ENCODE data around the gene SEPHS1.
A peak's percentile ranks its signal among the peaks of the same experiment; 100 is the strongest.
"Not testable (repeated sequence)": the region's sequence is repeated elsewhere in the genome, so short reads cannot be mapped to it uniquely, and the experiment has no call there.

SEPHS1 gene, protein sequence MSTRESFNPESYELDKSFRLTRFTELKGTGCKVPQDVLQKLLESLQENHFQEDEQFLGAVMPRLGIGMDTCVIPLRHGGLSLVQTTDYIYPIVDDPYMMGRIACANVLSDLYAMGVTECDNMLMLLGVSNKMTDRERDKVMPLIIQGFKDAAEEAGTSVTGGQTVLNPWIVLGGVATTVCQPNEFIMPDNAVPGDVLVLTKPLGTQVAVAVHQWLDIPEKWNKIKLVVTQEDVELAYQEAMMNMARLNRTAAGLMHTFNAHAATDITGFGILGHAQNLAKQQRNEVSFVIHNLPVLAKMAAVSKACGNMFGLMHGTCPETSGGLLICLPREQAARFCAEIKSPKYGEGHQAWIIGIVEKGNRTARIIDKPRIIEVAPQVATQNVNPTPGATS

DNA sequence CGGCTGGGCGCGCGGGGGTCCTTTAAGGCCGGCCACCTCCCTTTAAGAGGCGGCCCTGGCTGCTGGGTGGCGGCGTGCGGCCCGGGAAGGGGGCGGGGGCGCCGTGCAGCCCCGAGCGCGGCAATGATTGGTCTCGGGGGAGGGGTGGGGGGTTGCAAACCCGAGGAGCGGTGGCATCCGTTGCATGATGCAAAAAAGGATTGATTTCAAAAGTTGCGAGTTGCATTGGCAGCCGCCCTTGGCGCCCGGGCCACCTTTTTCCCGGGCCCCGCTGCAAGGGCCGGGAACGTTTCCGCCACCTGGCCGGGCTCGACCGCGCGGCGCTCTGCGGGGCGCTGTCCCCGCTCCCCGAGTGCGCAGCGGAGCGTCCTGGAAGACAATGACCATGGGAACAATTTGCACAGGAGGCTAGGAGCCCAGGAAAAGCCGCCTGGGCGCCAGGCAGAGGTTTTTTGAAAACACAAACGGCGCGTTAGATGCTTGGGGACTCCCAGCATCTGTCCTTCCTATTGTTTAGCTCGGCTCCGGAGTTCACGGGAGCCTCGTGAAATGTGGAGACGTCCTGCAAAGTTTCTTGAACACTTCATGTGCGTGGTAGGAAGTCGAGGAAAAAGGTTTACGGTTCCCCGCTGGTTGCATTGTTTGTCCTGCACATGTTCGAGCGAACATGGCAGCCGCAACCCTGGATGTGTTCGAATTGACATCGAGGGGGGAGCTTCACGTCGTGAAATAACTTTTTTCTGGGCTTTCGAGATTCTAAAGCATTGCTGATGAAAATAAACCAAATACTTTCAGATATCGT is at the start of gene SEPHS1:
TSS of gene SEPHS1 (minus strand) at position 78 of the 802 bp plus-strand sequence. CDS start 3,343 bp downstream, outside the sequence.
- DNase-seq (ENCODE audit: low read depth in 2 of 2): peak; percentile 39

DNA sequence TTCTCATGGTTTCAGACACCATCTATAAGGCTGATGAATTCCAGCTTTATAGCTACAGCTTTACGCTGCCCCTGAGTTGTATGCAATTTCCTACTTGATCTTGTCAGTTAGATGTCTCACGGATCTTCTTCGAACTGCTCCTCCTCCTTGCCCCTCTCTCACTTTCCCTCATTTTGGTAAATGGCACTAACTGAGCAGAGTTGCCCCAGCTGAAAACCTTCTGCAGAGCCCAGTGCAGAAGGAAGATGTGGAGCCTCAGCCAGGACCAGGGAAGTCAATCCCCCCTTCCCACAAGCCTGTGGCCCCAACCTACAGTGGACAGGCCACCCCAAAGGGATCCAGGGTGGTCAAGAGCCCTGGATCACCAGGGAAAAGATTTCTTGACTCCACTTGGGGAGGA is 49.0 kb upstream of the SEPHS1 start:
- DNase-seq (ENCODE audit: low read depth in 2 of 2): no peak

DNA sequence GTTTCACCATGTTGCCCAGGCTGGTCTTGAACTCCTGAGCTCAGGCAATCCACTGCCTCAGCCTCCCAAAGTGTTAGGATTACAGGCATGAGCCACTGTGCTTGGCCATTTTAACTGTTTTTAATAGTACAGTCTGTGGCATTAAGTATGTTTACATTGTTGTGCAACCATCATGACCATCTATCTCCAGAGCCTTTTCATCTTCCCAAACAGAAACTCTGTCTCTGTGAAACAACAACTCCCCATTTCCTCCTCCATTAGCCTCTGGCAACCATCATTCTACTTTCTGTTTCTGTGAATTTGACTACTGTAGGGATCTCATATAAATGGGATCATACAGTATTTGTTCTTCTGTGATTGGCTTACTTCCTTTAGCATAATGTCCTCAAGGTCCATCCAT is 48.3 kb upstream of the SEPHS1 start:
- no peak for DNase-seq (ENCODE audit: low read depth in 2 of 2)

DNA sequence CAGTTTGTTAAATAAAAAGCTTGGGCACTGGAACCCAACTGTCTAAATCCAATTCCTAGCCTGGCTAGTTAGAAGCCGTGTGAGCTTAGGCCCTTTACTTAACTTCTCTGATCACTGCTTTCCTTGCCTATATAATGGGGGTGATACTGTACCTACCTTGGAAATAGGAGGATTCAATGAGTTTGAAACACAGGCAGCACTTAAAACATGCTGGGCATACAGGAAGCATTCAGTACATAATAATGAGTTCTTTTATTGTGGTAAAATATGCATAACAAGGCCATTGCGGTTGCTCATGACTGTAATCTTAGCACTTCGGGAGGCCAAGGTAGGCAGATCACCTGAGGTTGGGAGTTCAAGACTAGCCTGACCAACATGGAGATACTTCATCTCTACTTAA is 47.4 kb upstream of the SEPHS1 start:
- DNase-seq (ENCODE audit: low read depth in 2 of 2): no peak

DNA sequence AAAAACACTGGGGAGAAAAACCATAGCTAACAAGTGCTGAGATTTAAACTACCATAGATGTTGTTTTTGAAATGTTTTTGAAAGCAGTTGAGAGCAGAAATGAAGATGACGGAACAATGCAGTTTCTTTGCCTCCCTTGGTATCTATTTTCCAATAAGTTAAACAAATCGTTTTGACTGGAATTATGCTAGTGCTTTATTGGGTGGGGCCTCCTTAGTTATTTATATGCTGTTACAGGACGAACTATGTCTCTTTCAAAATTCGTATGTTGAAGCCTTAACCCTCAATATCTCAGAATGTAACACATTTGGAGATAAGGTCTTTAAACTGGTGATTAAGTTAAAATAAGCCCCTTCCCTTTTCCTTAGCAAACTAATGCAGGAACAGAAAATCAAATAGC is 45.5 kb upstream of the SEPHS1 start:
- DNase-seq (ENCODE audit: low read depth in 2 of 2): no peak

DNA sequence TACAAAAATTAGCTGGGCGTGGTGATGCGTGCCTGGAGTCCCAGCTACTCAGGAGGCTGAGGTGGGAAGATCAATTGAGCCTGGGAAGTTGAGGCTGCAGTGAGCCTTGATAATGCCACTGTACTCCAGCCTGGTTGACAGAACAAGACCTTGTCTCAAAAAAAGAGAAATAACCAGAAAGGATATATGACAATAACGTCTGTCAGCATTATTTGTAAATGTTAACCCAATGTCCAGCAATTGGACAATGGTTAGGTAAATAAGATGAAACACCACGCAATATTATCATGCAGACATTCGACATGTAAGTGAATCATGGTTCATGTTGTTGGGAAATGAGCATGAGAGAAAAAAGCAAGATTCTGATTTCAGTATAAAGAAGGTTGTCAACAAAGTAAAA is 44.6 kb upstream of the SEPHS1 start:
- DNase-seq (ENCODE audit: low read depth in 2 of 2): no peak

DNA sequence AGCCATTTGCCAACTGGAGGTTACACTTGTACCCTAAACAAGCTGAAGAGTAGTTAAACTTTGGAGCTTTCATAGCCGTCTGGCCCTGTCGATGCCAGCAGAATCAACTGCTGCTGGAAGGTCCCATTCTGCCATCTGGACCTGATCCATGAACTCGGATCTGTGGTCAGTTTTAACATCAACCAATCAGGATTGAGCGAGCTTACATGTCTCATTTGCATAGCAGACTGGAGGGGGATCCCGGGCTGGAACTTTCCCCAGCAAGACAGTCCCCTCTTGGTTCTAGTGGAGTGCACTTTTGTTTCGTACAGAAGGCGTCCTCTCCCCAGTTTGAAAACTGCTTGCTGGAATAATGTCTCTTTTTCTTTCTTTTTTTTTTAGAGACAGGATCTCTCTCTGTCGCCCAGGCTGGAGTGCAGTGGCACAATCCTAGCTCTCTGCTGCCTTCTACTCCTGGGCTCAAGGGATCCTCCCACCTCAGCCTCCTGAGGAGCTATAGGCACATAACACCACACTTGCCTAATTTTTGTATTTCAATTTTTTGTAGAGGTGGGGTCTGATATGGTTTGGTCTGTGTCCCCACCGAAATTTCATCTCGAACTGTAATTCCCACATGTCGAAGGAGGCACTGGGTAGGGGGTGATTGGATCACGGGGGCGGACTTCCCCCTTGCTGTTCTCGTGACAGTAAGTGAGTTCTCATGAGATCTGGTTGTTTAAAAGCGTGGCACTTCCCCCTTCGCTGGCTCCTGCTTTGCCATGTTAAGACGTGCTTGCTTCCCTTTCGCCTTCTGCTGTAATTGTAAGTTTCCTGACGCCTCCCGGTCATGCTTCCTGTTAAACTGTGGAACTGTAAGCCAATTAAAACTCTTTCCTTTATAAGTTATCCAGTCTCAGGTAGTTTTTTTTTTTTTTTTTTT is 42.8 kb upstream of the SEPHS1 start:
- DNase-seq (ENCODE audit: low read depth in 2 of 2): no peak

DNA sequence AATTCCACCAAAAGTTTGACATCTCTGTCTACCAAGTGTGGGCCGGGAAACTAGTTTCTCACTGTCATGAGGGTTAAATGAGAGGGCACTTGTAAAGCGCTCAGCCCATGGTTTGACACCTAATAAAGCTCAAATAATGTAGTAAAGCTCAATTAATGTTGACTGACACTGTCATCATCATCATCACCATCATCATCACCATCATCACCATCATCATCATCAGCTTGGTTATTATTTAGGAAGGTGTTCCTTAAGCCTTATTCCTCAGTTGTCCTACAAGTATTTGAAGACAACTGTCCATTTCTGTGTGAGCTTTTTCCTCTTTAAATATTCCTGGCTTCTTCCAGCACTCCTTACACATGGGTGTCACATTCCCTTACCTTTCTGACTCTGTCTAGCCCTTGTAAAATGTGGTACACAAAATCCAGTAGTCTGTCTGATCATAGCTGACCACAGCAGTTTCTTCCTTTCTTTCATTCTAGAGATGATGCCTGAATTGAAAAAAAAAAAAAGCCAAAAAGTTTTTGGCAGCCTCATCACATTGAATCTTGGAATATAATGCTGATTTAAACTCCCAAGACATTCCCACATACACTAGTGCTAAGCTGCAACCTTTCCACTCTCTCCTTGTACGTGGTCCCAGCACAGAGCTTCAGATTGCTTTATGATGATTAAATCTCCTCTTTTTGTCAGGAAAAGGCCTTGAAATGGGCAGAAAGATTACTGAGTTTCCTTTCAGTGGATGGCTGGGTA is 40.6 kb upstream of the SEPHS1 start:
- DNase-seq (ENCODE audit: low read depth in 2 of 2): no peak

DNA sequence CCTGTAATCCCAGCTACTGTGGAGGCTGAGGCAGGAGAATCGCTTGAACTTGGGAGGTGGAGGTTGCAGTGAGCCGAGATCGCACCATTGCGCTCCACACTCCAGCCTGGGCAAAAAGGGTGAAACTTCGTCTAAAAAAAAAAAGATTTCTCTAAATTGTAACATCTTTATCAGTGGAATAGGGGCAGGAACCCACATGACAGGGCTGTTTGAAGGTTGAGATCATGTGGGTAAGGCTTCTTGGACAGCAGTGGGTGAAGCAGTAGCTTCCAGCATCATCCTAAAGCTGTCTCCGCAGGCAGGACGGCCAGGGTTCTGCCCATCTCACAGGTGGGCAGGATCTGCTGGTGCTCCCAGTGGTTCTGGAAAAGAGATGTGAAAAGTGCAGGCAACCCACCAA is 37.9 kb upstream of the SEPHS1 start:
- no peak for DNase-seq (ENCODE audit: low read depth in 2 of 2)

DNA sequence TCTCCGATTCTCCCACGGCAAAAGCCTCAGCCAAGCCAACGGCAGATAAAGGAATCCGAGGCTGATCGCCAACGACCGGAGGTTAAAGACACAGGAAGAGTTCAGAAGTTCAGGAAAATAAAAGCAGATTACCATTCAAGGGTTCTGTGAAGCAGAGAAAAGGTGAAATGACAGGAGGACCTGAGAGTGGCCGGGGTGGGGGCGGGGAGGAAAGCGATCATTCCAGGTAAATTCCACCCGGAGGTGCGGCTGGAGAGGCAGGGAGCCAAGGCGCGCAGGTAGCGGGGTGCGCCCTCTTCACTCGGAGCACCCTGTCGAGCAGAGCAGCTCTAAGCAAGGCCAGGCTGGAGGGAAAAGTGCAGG is 35.3 kb upstream of the SEPHS1 start:
- no peak for DNase-seq (ENCODE audit: low read depth in 2 of 2)

DNA sequence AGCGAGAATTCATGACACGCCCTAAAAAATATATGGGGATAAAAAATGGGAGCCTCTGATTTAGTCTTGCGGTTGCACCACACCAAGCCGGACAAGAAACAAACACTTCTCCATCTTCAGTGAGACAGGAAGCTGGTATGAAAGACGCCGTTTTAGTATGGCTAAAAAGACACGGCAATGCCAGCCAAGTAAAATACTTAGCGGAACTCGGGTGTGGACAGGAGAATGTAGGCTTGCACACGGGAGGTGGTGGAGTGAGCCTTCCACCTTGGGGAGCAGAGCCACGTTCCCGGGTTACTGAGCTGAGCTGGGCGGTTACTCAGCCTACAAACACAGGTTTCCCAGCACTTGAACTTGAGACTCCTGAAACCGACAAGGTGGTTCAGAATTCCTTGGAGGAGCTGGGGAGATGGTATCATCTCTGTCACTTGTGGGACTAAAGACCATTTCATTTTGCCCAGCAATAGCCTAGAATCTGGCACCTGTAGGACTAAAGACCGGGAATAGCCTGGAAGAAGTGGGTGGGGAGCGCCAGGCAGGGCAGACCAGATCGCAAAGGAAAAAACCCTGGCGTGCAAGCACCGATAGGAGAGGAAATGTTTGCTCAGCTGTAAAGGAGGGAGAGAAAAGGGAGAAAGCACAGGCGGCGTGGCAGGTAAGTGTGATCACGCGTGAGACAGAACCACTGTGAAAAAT is 34.8 kb upstream of the SEPHS1 start:
- DNase-seq (ENCODE audit: low read depth in 2 of 2): no peak

DNA sequence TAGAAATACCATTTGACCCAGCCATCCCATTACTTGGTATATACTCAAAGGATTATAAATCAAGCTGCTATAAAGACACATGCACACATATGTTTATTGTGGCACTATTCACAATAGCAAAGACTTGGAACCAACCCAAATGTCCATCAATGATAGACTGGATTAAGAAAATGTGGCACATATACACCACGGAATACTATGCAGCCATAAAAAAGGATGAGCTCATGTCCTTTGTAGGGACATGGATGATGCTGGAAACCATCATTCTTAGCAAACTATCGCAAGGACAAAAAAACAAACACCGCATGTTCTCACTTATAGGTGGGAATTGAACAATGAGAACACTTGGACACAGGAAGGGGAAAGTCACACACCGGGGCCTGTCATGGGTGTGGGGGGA is 31.0 kb upstream of the SEPHS1 start:
- not testable (repeated sequence) for DNase-seq (ENCODE audit: low read depth in 2 of 2)

DNA sequence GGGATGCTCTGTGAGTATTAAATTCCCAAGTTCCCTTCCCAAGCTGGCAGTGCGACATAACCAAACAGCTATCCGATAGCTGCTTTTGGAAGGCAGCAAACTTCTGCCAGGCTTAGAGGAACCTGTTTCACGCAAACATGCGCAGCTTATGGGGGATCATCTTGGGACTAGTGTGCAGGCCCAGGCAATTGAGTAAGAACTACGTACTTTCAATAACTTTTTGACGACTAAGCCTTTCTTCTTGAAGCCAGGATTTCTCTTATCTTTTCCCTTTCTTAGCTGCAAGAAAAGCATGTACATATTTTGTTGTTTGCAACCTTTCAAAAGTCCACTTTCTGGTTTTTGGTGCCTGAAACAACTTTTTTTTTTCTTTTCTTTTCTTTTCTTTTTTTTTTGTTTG is 28.7 kb upstream of the SEPHS1 start:
- DNase-seq (ENCODE audit: low read depth in 2 of 2): no peak

DNA sequence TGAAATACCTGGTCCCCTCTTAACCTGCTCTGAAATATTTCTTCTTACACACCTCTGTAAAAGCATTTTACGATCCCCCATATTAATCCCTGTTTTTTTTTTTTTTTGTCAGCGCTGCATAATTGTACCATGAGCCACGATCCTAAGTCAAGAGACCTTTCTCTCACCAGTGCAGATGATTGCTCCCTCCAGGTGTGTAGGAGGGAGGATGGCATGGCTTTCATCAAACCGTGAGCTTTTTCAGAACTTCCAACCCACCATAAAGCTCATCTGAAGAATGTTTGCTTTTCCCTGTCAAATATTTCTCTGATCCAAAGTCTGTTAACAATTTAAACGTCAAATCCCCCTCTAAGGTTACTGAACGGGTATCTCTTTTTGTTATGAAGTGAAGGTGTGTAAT is 28.2 kb upstream of the SEPHS1 start:
- no peak for DNase-seq (ENCODE audit: low read depth in 2 of 2)

DNA sequence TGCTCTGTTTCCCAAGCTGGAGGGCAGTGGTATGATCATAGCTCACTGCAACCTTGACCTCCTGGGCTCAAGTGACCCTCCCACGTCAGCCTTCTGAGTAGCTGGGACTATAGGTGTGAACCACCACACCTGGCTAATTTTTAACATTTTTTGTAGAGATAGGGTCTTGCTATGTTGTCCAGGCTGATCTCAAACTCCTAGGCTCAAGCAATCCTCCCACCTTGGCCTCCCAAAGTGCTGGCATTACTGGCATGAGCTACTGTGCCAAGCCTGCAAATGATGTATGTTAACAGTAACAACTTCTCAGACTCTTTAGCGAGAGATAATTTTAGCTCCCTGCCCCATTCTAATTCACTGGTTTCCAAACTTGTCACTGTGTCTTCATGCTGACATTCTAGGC is 27.7 kb upstream of the SEPHS1 start:
- no peak for DNase-seq (ENCODE audit: low read depth in 2 of 2)

DNA sequence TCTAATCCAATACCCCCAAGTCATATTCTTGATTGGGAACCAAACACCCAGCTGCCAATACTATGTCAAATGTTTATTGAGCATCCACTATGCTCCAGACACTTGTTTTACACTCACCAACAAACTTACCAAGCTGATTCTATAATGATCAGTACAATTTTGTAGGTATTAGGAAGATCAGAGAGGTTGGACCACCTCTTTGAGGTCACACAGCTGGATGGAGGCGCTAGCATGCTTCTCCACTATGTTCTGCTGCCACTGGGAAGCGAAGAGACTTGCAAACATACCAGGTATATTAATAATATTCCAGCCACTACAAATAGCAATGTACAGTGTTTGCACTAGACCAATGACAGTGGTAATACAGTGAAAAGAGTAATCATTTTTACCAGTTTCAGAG is 25.6 kb upstream of the SEPHS1 start:
- no peak for DNase-seq (ENCODE audit: low read depth in 2 of 2)

DNA sequence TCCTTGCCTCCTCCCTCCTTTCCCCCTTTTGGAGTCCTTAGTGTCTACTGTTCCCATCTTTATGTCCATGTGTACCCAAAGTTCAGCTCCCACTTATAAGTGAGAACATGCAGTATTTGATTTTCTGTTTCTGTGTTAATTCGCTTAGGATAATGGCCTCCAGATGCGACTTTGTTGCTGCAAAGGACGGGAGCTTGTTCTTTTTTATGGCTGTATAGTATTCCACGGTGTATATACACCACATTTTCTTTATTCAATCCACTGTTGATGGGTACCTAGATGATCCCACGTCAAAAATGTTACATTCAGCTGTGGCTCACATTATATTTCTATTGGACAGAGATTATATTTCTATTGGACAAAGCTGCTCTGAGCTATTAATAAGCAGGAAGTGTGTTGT is 24.4 kb upstream of the SEPHS1 start:
- DNase-seq (ENCODE audit: low read depth in 2 of 2): no peak

DNA sequence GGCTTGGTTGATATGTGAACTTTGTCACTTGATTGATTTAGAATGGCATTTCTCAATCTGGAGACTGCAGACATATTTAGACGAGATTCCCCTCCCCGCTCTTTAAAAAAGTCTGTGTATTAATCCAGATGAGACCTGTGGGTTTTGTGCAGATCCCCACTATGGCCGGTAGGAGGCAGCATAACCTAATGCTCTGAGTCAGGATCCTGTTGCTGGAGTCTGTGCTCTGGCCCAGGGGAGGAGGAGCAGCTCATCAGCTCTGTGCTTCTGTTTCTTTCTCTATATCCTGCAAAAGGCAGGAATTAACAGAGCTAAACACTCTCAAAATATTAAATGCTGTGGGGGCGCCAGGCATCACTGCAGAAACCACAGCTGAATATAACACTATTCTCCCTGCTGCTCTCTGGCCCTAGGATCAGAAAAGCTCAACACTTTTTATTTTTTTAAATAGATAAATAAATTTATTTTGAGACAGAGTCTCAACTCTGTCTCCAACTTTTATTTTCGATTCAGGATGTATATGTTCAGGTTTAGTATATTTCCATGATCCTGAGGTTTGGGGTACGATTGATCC is 23.9 kb upstream of the SEPHS1 start:
- DNase-seq (ENCODE audit: low read depth in 2 of 2): peak; percentile 54 to 56

DNA sequence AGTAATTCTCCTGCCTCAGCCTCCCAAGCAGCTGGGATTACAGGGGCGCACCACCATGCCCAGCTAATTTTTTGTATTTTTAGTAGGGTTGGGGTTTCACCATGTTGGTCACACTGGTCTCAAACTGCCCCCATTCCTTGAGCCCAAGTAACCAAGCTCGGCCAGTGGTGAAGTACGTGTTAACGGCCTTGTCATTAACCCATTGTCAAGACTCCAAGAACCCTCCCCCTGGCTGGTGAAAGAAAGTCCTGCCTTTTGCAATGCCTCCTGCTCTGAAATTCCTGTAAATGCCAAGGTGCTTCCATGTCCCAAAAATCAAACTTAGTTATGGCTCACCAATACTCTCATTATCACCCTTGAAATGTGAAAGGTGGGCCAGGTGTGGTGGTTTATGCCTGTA is 18.8 kb upstream of the SEPHS1 start:
- no peak for DNase-seq (ENCODE audit: low read depth in 2 of 2)

DNA sequence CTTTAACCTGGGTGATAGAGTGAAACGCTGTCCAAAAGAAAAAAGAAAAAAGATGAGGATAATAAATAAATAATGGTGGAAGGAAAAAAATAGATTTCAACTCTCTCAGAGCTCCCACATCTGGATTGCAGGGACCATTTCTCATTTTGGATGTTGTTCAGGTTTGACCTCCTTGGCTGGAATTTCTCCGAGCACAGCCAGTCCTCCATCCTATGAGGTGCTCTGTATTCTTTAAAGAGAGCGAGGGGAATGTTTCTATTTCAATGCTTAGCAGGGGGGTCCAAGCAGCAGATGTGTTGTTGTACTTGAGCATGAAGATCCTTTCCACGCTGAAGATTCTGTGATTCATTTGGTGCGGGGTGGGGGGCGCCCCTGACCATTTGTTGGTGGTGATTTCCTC is 17.7 kb upstream of the SEPHS1 start:
- no peak for DNase-seq (ENCODE audit: low read depth in 2 of 2)

DNA sequence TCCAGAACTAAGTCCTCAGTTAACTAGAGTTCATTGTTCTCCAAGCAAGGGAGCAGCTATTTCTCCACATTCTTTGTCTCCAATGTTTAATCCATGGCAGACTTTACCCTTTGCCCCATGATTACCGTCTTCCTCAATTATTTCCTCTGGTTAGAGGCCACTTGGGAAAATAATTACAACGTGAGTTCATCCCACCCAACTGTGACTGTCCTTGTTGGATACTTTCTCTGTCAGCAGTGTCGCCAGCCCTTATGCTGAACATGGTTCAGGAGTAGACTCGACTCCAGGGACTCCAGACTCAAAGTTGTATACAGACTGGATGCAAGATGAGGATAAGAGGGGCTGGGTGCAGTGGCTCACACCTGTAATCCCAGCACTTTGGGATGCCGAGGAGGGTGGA is 17.1 kb upstream of the SEPHS1 start:
- no peak for DNase-seq (ENCODE audit: low read depth in 2 of 2)

Data from fibroblast of skin of left biceps (primary cell).